ENCODE results near the gene ETV5.
"Not testable (repeated sequence)": the region's sequence is repeated elsewhere in the genome, so short reads cannot be mapped to it uniquely, and the experiment has no call there.

The ETV5 gene

DNA sequence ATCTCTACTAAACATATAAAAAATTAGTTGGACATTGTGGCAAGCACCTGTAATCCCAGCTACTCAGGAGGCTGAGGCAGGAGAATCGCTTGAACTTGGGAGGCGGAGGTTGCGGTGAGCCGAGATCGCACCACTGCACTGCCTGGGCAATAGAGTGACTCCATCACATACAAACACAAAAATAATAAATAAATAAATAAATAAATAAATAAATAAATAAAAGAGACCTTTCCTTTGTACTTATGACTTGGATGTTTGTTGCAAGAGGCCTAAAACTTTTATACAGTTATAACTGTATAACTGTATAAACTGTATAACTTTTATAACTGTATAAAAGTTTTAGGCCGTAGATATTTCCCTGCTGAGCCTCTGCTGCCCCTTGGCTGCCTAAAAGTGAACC, 87.6 kb downstream of the ETV5 start:
- H3K4me3 ChIP-seq (ENCODE audit: low read depth in 1 of 5, low read length in 5 of 5); H3K36me3 ChIP-seq (ENCODE audit: control insufficient read depth in 5 of 5, insufficient read depth in 5 of 5, low read length in 5 of 5); H3K9ac ChIP-seq (ENCODE audit: low read length in 5 of 5); H3K27me3 ChIP-seq (ENCODE audit: control insufficient read depth in 5 of 5, insufficient read depth in 4 of 5, low read length in 5 of 5); H3K9me3 ChIP-seq (ENCODE audit: control insufficient read depth in 5 of 5, low read length in 5 of 5); H3K27ac ChIP-seq (ENCODE audit: low read depth, low read length): not testable (repeated sequence)
- H3K4me1 ChIP-seq (ENCODE audit: control insufficient read depth in 5 of 5, insufficient read depth in 5 of 5, low read length in 5 of 5): peaks cover 0 to 27% (median 16%) of the 10 kb centered on the region in 5 donors

DNA sequence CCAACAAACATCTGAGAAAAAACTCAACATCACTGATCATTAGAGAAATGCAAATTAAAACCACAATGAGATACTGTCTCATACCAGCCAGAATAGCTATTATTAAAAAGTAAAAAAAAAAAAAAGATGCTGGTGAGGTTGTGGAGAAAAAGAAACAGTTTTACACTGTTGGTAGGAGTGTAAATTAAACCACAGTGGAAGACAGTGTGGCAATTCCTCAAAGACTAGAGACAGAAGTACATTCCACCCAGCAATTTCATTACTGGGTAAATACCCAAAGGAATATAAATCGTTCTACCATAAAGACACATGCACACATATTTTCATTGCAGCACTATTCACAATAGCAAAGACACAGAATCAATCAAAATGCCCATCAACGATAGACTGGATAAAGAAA, 89.6 kb downstream of the ETV5 start:
- H3K36me3 ChIP-seq (ENCODE audit: control insufficient read depth in 5 of 5, insufficient read depth in 5 of 5, low read length in 5 of 5); H3K9me3 ChIP-seq (ENCODE audit: control insufficient read depth in 5 of 5, low read length in 5 of 5); H3K27ac ChIP-seq (ENCODE audit: low read depth, low read length); H3K4me3 ChIP-seq (ENCODE audit: low read depth in 1 of 5, low read length in 5 of 5); H3K9ac ChIP-seq (ENCODE audit: low read length in 5 of 5); H3K27me3 ChIP-seq (ENCODE audit: control insufficient read depth in 5 of 5, insufficient read depth in 4 of 5, low read length in 5 of 5): not testable (repeated sequence)
- peaks cover 0 to 19% (median 8%) of the 10 kb centered on the region in 5 donors for H3K4me1 ChIP-seq (ENCODE audit: control insufficient read depth in 5 of 5, insufficient read depth in 5 of 5, low read length in 5 of 5)

- no peaks in the 10 kb centered on the region for H3K9me3 ChIP-seq (ENCODE audit: control insufficient read depth in 5 of 5, low read length in 5 of 5)
- H3K4me1 ChIP-seq (ENCODE audit: control insufficient read depth in 5 of 5, insufficient read depth in 5 of 5, low read length in 5 of 5): no peaks in the 10 kb centered on the region
- no peak overlapping the region for H3K9ac ChIP-seq (ENCODE audit: low read length in 5 of 5)
- H3K27ac ChIP-seq (ENCODE audit: low read depth, low read length): no peak overlapping the region
- H3K27me3 ChIP-seq (ENCODE audit: control insufficient read depth in 5 of 5, insufficient read depth in 4 of 5, low read length in 5 of 5): no peaks in the 10 kb centered on the region
- no peak overlapping the region for H3K4me3 ChIP-seq (ENCODE audit: low read depth in 1 of 5, low read length in 5 of 5)
- H3K36me3 ChIP-seq (ENCODE audit: control insufficient read depth in 5 of 5, insufficient read depth in 5 of 5, low read length in 5 of 5): no peaks in the 10 kb centered on the region
These were observed 94.0 kb downstream of the ETV5 start for GRCh38 chr3:186014866-186015265.

DNA sequence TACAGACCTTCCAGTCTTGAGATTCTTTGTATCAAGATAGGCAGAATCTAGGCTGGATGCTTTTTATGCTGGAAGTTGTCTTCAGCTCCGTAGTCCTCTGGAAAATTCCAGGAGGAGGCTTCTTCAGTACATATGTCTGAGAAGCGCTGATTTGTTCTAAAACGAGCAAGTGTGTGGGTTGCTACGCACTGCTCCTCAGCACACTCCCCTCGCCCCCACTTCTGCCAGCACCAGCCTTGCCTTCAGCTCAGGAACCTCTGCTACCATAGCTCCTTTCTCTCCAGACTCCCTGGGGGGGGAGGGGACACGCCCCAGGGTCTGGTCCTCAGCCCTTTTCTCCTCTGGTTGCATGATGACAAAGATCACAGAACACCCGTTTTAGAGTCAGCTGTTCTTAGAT, 95.6 kb downstream of the ETV5 start:
- H3K9ac ChIP-seq (ENCODE audit: low read length in 5 of 5): no peak overlapping the region
- no peaks in the 10 kb centered on the region for H3K9me3 ChIP-seq (ENCODE audit: control insufficient read depth in 5 of 5, low read length in 5 of 5)
- H3K36me3 ChIP-seq (ENCODE audit: control insufficient read depth in 5 of 5, insufficient read depth in 5 of 5, low read length in 5 of 5): no peaks in the 10 kb centered on the region
- no peak overlapping the region for H3K4me3 ChIP-seq (ENCODE audit: low read depth in 1 of 5, low read length in 5 of 5)
- no peak overlapping the region for H3K27ac ChIP-seq (ENCODE audit: low read depth, low read length)
- no peaks in the 10 kb centered on the region for H3K27me3 ChIP-seq (ENCODE audit: control insufficient read depth in 5 of 5, insufficient read depth in 4 of 5, low read length in 5 of 5)
- H3K4me1 ChIP-seq (ENCODE audit: control insufficient read depth in 5 of 5, insufficient read depth in 5 of 5, low read length in 5 of 5): no peaks in the 10 kb centered on the region

DNA sequence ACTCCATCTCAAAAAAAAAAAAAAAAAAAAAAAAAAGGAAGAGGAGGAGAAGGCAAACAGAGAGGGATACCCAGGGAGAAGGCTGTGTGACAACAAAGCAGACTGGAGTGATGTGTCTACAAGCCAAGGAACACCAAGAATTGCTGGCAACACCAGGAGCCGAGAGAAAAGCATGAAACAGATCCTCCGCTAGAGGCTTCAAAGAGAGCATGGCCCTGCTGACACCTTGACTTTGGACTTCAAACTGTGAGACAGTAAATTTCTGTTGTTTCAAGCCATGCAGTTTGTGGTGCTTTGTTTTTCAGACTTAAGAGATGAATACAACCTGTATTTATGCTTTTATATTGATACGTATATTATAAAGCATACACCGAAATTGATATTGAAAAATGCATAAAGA, 96.8 kb downstream of the ETV5 start:
- Histone ChIP-seq H3K4me1 (ENCODE audit: control insufficient read depth in 5 of 5, insufficient read depth in 5 of 5, low read length in 5 of 5) (no peaks in the 10 kb centered on the region), H3K4me3 (ENCODE audit: low read depth in 1 of 5, low read length in 5 of 5) (no peak overlapping the region), H3K27me3 (ENCODE audit: control insufficient read depth in 5 of 5, insufficient read depth in 4 of 5, low read length in 5 of 5) (no peaks in the 10 kb centered on the region), H3K36me3 (ENCODE audit: control insufficient read depth in 5 of 5, insufficient read depth in 5 of 5, low read length in 5 of 5) (no peaks in the 10 kb centered on the region), H3K27ac (ENCODE audit: low read depth, low read length) (no peak overlapping the region), H3K9ac (ENCODE audit: low read length in 5 of 5) (no peak overlapping the region), H3K9me3 (ENCODE audit: control insufficient read depth in 5 of 5, low read length in 5 of 5) (no peaks in the 10 kb centered on the region)

DNA sequence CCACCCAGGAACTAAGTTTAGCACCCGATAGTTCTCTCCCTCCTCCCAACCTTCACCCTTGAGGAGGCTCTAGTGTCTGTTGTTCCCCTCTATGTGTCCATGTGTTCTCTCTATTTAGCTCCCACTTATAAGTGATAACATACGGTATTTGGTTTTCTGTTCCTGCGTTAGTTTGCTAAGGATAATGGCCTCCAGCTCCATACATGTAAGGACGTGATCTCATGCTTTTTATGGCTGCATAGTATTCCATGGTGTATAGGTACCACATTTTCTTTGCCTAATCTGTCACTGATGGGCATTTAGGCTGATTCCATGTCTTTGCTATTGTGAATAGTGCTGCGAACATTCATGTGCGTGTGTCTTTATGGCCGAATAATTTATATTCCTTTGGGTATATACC, 104.2 kb downstream of the ETV5 start:
- Histone ChIP-seq H3K4me1 (ENCODE audit: control insufficient read depth in 5 of 5, insufficient read depth in 5 of 5, low read length in 5 of 5) (no peaks in the 10 kb centered on the region), H3K36me3 (ENCODE audit: control insufficient read depth in 5 of 5, insufficient read depth in 5 of 5, low read length in 5 of 5) (no peaks in the 10 kb centered on the region), H3K27ac (ENCODE audit: low read depth, low read length) (no peak overlapping the region), H3K27me3 (ENCODE audit: control insufficient read depth in 5 of 5, insufficient read depth in 4 of 5, low read length in 5 of 5) (peaks cover 0 to 4% (median 0%) of the 10 kb centered on the region in 5 donors), H3K4me3 (ENCODE audit: low read depth in 1 of 5, low read length in 5 of 5) (no peak overlapping the region), H3K9me3 (ENCODE audit: control insufficient read depth in 5 of 5, low read length in 5 of 5) (no peaks in the 10 kb centered on the region), H3K9ac (ENCODE audit: low read length in 5 of 5) (no peak overlapping the region)

GRCh38 chr3:186004209-186004608, 104.7 kb downstream of the ETV5 start:
- Histone ChIP-seq H3K9me3 (ENCODE audit: control insufficient read depth in 5 of 5, low read length in 5 of 5) (no peaks in the 10 kb centered on the region), H3K4me3 (ENCODE audit: low read depth in 1 of 5, low read length in 5 of 5) (no peak overlapping the region), H3K27me3 (ENCODE audit: control insufficient read depth in 5 of 5, insufficient read depth in 4 of 5, low read length in 5 of 5) (peaks cover 0 to 4% (median 0%) of the 10 kb centered on the region in 5 donors), H3K4me1 (ENCODE audit: control insufficient read depth in 5 of 5, insufficient read depth in 5 of 5, low read length in 5 of 5) (no peaks in the 10 kb centered on the region), H3K36me3 (ENCODE audit: control insufficient read depth in 5 of 5, insufficient read depth in 5 of 5, low read length in 5 of 5) (no peaks in the 10 kb centered on the region), H3K27ac (ENCODE audit: low read depth, low read length) (no peak overlapping the region), H3K9ac (ENCODE audit: low read length in 5 of 5) (no peak overlapping the region)

GRCh38 chr3:186003610-186004009, 105.3 kb downstream of the ETV5 start:
- Histone ChIP-seq H3K9ac (ENCODE audit: low read length in 5 of 5) (no peak overlapping the region), H3K27me3 (ENCODE audit: control insufficient read depth in 5 of 5, insufficient read depth in 4 of 5, low read length in 5 of 5) (peaks cover 0 to 4% (median 0%) of the 10 kb centered on the region in 5 donors), H3K36me3 (ENCODE audit: control insufficient read depth in 5 of 5, insufficient read depth in 5 of 5, low read length in 5 of 5) (no peaks in the 10 kb centered on the region), H3K27ac (ENCODE audit: low read depth, low read length) (no peak overlapping the region), H3K9me3 (ENCODE audit: control insufficient read depth in 5 of 5, low read length in 5 of 5) (no peaks in the 10 kb centered on the region), H3K4me1 (ENCODE audit: control insufficient read depth in 5 of 5, insufficient read depth in 5 of 5, low read length in 5 of 5) (no peaks in the 10 kb centered on the region), H3K4me3 (ENCODE audit: low read depth in 1 of 5, low read length in 5 of 5) (no peak overlapping the region)

DNA sequence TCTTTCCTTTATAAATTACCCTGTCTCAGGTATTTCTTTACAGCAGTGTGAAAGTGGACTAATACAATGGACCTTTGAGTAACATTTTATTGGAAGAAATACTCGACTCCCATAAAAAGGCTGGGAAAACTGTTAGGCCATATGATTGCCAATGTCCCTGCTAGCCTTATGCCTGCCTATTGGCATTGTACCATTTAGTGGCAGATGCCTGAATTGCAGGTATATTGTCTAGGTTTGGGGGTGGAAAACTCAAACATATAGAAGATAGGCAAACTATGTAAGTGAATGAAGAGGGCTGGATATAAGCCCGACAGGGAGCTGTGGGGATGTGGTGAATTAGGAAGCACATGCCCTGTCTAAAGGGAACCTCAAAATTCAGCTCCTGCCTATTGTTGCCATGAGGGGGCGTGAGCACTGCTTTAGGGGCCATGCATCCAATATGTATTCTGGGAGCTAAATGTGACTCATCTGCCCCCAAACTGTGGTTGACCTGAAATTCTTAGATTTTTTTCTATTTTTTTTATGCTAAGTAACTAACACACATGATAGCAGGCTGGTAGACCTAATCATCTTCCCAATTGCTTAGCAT, 105.9 kb downstream of the ETV5 start:
- H3K27ac ChIP-seq (ENCODE audit: low read depth, low read length): no peak overlapping the region
- H3K4me3 ChIP-seq (ENCODE audit: low read depth in 1 of 5, low read length in 5 of 5): no peak overlapping the region
- H3K27me3 ChIP-seq (ENCODE audit: control insufficient read depth in 5 of 5, insufficient read depth in 4 of 5, low read length in 5 of 5): peaks cover 0 to 4% (median 0%) of the 10 kb centered on the region in 5 donors
- no peaks in the 10 kb centered on the region for H3K9me3 ChIP-seq (ENCODE audit: control insufficient read depth in 5 of 5, low read length in 5 of 5)
- no peak overlapping the region for H3K9ac ChIP-seq (ENCODE audit: low read length in 5 of 5)
- H3K4me1 ChIP-seq (ENCODE audit: control insufficient read depth in 5 of 5, insufficient read depth in 5 of 5, low read length in 5 of 5): no peaks in the 10 kb centered on the region
- H3K36me3 ChIP-seq (ENCODE audit: control insufficient read depth in 5 of 5, insufficient read depth in 5 of 5, low read length in 5 of 5): no peaks in the 10 kb centered on the region

GRCh38 chr3:186001842-186002241, 107.0 kb downstream of the ETV5 start:
- H3K4me1 ChIP-seq (ENCODE audit: control insufficient read depth in 5 of 5, insufficient read depth in 5 of 5, low read length in 5 of 5): no peaks in the 10 kb centered on the region
- H3K36me3 ChIP-seq (ENCODE audit: control insufficient read depth in 5 of 5, insufficient read depth in 5 of 5, low read length in 5 of 5): no peaks in the 10 kb centered on the region
- no peak overlapping the region for H3K27ac ChIP-seq (ENCODE audit: low read depth, low read length)
- H3K4me3 ChIP-seq (ENCODE audit: low read depth in 1 of 5, low read length in 5 of 5): no peak overlapping the region
- H3K27me3 ChIP-seq (ENCODE audit: control insufficient read depth in 5 of 5, insufficient read depth in 4 of 5, low read length in 5 of 5): peaks cover 0 to 4% (median 0%) of the 10 kb centered on the region in 5 donors
- H3K9ac ChIP-seq (ENCODE audit: low read length in 5 of 5): no peak overlapping the region
- H3K9me3 ChIP-seq (ENCODE audit: control insufficient read depth in 5 of 5, low read length in 5 of 5): no peaks in the 10 kb centered on the region

DNA sequence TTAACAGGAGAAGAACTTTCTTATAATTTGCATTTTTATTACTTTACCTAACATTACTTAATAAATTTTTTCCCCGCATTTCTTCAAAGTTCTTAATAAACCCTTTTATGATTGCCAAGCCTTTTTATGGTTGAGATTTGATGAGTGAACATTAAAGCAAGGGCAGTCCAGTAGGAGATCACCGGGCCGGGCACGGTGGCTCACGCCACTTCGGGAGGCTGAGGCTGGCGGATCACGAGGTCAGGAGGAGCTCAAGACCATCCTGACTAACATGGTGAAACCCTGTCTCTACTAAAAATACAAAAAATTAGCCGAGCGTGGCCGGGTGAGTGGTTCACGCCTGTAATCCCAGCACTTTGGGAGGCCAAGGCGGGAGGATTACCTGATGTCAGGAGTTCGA, 109.7 kb downstream of the ETV5 start:
- Histone ChIP-seq H3K9ac (ENCODE audit: low read length in 5 of 5) (no peak overlapping the region), H3K4me1 (ENCODE audit: control insufficient read depth in 5 of 5, insufficient read depth in 5 of 5, low read length in 5 of 5) (no peaks in the 10 kb centered on the region), H3K27me3 (ENCODE audit: control insufficient read depth in 5 of 5, insufficient read depth in 4 of 5, low read length in 5 of 5) (peaks cover 0 to 6% (median 0%) of the 10 kb centered on the region in 5 donors), H3K27ac (ENCODE audit: low read depth, low read length) (no peak overlapping the region), H3K9me3 (ENCODE audit: control insufficient read depth in 5 of 5, low read length in 5 of 5) (no peaks in the 10 kb centered on the region), H3K36me3 (ENCODE audit: control insufficient read depth in 5 of 5, insufficient read depth in 5 of 5, low read length in 5 of 5) (no peaks in the 10 kb centered on the region), H3K4me3 (ENCODE audit: low read depth in 1 of 5, low read length in 5 of 5) (no peak overlapping the region)

Measured in subcutaneous abdominal adipose tissue (tissue), 5 donors.